ENCODE measurements around the gene PRL. TPM values are rescaled to one million over a fixed set of nuclear protein-coding genes. Genes with fewer than 3 reads are reported as not detected.

The PRL gene
- total RNA-seq, 1 experiment from 2014 or later, result not detected

DNA sequence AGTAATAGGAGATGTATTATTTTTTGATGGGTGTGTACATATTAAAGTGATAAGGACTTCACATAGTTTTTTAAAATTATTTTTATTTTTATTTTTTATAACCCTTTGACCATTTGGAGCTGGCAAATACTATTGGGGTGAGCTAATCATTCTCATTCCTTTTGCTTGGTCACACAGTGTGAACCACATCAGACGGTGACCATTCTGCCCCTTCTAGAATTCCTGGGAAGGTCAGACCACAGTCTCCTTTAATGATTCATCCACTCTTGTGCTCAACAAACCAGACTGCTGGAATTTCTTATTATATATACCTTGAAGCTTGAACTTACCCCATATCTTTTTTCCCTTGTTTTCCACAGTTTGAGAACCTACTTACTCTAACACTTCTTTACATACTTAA lies 23.9 kb upstream of the PRL start (continued):
- TF ChIP-seq, protein P1, sequence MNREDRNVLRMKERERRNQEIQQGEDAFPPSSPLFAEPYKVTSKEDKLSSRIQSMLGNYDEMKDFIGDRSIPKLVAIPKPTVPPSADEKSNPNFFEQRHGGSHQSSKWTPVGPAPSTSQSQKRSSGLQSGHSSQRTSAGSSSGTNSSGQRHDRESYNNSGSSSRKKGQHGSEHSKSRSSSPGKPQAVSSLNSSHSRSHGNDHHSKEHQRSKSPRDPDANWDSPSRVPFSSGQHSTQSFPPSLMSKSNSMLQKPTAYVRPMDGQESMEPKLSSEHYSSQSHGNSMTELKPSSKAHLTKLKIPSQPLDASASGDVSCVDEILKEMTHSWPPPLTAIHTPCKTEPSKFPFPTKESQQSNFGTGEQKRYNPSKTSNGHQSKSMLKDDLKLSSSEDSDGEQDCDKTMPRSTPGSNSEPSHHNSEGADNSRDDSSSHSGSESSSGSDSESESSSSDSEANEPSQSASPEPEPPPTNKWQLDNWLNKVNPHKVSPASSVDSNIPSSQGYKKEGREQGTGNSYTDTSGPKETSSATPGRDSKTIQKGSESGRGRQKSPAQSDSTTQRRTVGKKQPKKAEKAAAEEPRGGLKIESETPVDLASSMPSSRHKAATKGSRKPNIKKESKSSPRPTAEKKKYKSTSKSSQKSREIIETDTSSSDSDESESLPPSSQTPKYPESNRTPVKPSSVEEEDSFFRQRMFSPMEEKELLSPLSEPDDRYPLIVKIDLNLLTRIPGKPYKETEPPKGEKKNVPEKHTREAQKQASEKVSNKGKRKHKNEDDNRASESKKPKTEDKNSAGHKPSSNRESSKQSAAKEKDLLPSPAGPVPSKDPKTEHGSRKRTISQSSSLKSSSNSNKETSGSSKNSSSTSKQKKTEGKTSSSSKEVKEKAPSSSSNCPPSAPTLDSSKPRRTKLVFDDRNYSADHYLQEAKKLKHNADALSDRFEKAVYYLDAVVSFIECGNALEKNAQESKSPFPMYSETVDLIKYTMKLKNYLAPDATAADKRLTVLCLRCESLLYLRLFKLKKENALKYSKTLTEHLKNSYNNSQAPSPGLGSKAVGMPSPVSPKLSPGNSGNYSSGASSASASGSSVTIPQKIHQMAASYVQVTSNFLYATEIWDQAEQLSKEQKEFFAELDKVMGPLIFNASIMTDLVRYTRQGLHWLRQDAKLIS (CRISPR knock-in tag; IDR thresholded peaks at IDR 0.05; ENCODE audit: borderline replicate concordance), result no peak
- TF ChIP-seq ZNF219 (CRISPR knock-in tag; IDR thresholded peaks at IDR 0.05; ENCODE audit: borderline replicate concordance) (no peak), ZNF317 (CRISPR knock-in tag; IDR thresholded peaks at IDR 0.05; ENCODE audit: borderline replicate concordance, low read depth) (no peak), SP1 (CRISPR knock-in tag; conservative IDR thresholded peaks at IDR 0.05) (no peak), ZNF263 (CRISPR knock-in tag; IDR thresholded peaks at IDR 0.05; ENCODE audit: low read depth) (no peak), ZBTB21 (CRISPR knock-in tag; IDR thresholded peaks at IDR 0.05; ENCODE audit: borderline replicate concordance) (no peak), ZNF281 (CRISPR knock-in tag; IDR thresholded peaks at IDR 0.05) (no peak), NR2C2 (CRISPR knock-in tag; IDR thresholded peaks at IDR 0.05) (no peak), ZNF423 (CRISPR knock-in tag; IDR thresholded peaks at IDR 0.05) (no peak), ELF4 (CRISPR knock-in tag; IDR thresholded peaks at IDR 0.05; ENCODE audit: low read depth) (no peak)

- no peak for ATAC-seq
- DNase-seq (ENCODE audit: low spot score), result no peak
- Mint-ChIP-seq H3K4me3 (no peak overlapping the region), H3K27me3 (ENCODE audit: low read depth) (no peaks in the 10 kb centered on the region; the same call in 1 of the 2 replicates), H3K9me3 (peaks cover 38% of the 10 kb centered on the region), H3K36me3 (peaks cover 37% of the 10 kb centered on the region), H3K27ac (no peak overlapping the region), H3K4me1 (peaks cover 6% of the 10 kb centered on the region; the same call in 1 of the 2 replicates)
- ChIA-PET CTCF (no interaction called here), POLR2A (no interaction called here)
- TF ChIP-seq CDX4 (CRISPR knock-in tag; IDR thresholded peaks at IDR 0.05; ENCODE audit: borderline replicate concordance) (no peak), KAT7 (CRISPR knock-in tag; IDR thresholded peaks at IDR 0.05; ENCODE audit: borderline replicate concordance) (no peak), TEAD4 (CRISPR knock-in tag; IDR thresholded peaks at IDR 0.05) (no peak), ZBTB43 (CRISPR knock-in tag; IDR thresholded peaks at IDR 0.05) (no peak), NFATC4 (CRISPR knock-in tag; IDR thresholded peaks at IDR 0.05) (no peak), ZNF138 (CRISPR knock-in tag; conservative IDR thresholded peaks at IDR 0.05) (no peak), TCF7 (CRISPR knock-in tag; IDR thresholded peaks at IDR 0.05; ENCODE audit: low read depth) (no peak), PRDM15 (CRISPR knock-in tag; IDR thresholded peaks at IDR 0.05) (no peak), GRHL2 (CRISPR knock-in tag; IDR thresholded peaks at IDR 0.05; ENCODE audit: insufficient replicate concordance, severe bottlenecking) (no peak), E2F5 (CRISPR knock-in tag; IDR thresholded peaks at IDR 0.05) (no peak), NFYB (CRISPR knock-in tag; conservative IDR thresholded peaks at IDR 0.05; ENCODE audit: low read depth) (no peak), SMAD3 (CRISPR knock-in tag; IDR thresholded peaks at IDR 0.05; ENCODE audit: borderline replicate concordance) (no peak)
- TF ChIP-seq, protein P2, sequence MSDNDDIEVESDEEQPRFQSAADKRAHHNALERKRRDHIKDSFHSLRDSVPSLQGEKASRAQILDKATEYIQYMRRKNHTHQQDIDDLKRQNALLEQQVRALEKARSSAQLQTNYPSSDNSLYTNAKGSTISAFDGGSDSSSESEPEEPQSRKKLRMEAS (CRISPR knock-in tag; IDR thresholded peaks at IDR 0.05), result no peak
Observed at GRCh38 chr6:22318404-22318803, 21.6 kb upstream of the PRL start.

Measured in WTC11 (cell line).